Peyer's patch (tissue), 4 donors: ENCODE measurements around the gene RABIF.
"Not testable (repeated sequence)": the region's sequence is repeated elsewhere in the genome, so short reads cannot be mapped to it uniquely, and the experiment has no call there.

Source experiments
- CTCF ChIP-seq, 6 experiments: fragments of 450-650 bp in 4 of 6; fragments of 200-600 bp in 2 of 6; sonication (generic) in 1 of 6; IDR thresholded peaks; one replicate each; pipeline ENCODE4 v1.5.1; 2017 to 2019; ENCODE audit warnings: antibody characterized with exemption in 6 of 6, mild to moderate bottlenecking in 3 of 6, moderate library complexity in 1 of 6
- POLR2A ChIP-seq, 2 donors: fragments of 450-650 bp; IDR thresholded peaks; one replicate each; pipeline ENCODE4 v1.5.1; 2017; ENCODE audit warnings: antibody characterized with exemption in 2 of 2, mild to moderate bottlenecking in 2 of 2, moderate library complexity in 2 of 2

- TF ChIP-seq CTCF, POLR2A (IDR thresholded peaks at IDR 0.05): not testable (repeated sequence)
Measured at GRCh38 chr1:202829223-202829622, 59.7 kb downstream of the RABIF start.
